MCF 10A (cell line): ENCODE measurements around the gene UBAC1. TPM values are rescaled to one million over a fixed set of nuclear protein-coding genes. Genes with fewer than 3 reads are reported as not detected.

Experiments
- BruUV-seq: library from RNA; stranded (reverse); fragments of 400-500 nt; replicated peaks from 2 replicates; lab custom pipeline; 2021; lab: Mats Ljungman, UMichigan
- CTCF ChIA-PET: fragments of 300-600 bp; sonication (Branson Sonifier 250); formaldehyde crosslinking; extraction: SDS; loops from one replicate; lab custom pipeline; 2021; ENCODE audit warnings: antibody characterized with exemption, inconsistent platforms; lab: Yijun Ruan, JAX
- POLR2A ChIA-PET: fragments of 300-600, 350-650 bp; sonication (Branson Sonifier 250); formaldehyde crosslinking; extraction: SDS; loops from one replicate; lab custom pipeline; 2020; ENCODE audit warnings: antibody characterized with exemption, inconsistent platforms; lab: Yijun Ruan, JAX
- DNase-seq: peaks from one replicate; pipeline ENCODE4 v3.0.0-alpha.2; 2018; ENCODE audit not compliant: unreplicated experiment
- H3K27ac Mint-ChIP-seq: one replicate; pipeline ENCODE4 v1.8.0; 2022; ENCODE audit warnings: mild to moderate bottlenecking, low read depth, mixed read lengths; ENCODE audit not compliant: unreplicated experiment
- H3K27me3 Mint-ChIP-seq: one replicate; pipeline ENCODE4 v1.8.0; 2022; ENCODE audit warnings: mixed read lengths; ENCODE audit not compliant: insufficient read depth, unreplicated experiment
- H3K36me3 Mint-ChIP-seq: one replicate; pipeline ENCODE4 v1.8.0; 2022; ENCODE audit warnings: mild to moderate bottlenecking, moderate library complexity, mixed read lengths; ENCODE audit not compliant: insufficient read depth, unreplicated experiment
- H3K4me1 Mint-ChIP-seq: one replicate; pipeline ENCODE4 v1.8.0; 2022; ENCODE audit warnings: mixed read lengths; ENCODE audit not compliant: insufficient read depth, unreplicated experiment
- H3K4me3 Mint-ChIP-seq: one replicate; pipeline ENCODE4 v1.8.0; 2022; ENCODE audit warnings: mild to moderate bottlenecking, moderate library complexity, mixed read lengths; ENCODE audit not compliant: unreplicated experiment
- H3K9me3 Mint-ChIP-seq: one replicate; pipeline ENCODE4 v1.8.0; 2022; ENCODE audit warnings: mixed read lengths; ENCODE audit not compliant: unreplicated experiment
- intact Hi-C: fragments of 100-400 bp; cut with micrococcal nuclease; formaldehyde crosslinking; loops from 2 replicates; pipeline ENCODE4 v1.14.1; 2022
- total RNA-seq: library from RNA; stranded (reverse); gene quantifications from 2 replicates; pipeline ENCODE4 v1.2.3, GENCODE V29; 2022
- TF ChIP-seq, protein P1 (sequence below): fragments of 200-600 bp; IDR thresholded peaks from one replicate; pipeline ENCODE4 v1.8.0; 2022; ENCODE audit warnings: antibody characterized with exemption, mild to moderate bottlenecking; ENCODE audit not compliant: unreplicated experiment

Gene UBAC1
- total RNA-seq, 1 experiment from 2014 or later = 34.7 TPM

DNA sequence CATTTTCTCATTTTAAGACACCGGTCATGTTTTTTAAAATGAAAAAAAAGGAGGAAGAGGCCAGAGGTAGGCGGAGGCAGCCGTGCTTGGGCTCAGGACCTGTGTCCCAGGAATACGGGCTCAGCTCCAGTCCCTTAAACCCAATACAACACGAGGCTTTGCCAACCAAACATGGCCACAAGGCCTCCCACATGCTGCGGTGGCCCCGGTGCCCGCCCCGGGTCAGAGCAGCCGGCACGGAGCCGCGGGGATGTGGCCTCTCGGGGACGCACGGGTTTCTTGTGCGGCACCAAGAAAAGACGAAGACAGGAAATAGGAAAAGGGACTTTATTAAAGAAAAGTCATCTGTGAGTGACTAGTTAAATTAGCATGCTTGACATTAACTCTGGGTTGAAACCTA, 28.5 kb downstream of the UBAC1 start:
- H3K9me3 Mint-ChIP-seq = no peaks in the 10 kb centered on the region
- no peak overlapping the region for H3K4me3 Mint-ChIP-seq
- ChIA-PET CTCF (no interaction called here), POLR2A (interaction anchor here (0.7 kb wide), 1 partner anchor 180 kb away, joined by 4 read pairs; no protein-coding TSS in a partner anchor)
- intact Hi-C loops = no loop called here
- H3K27ac Mint-ChIP-seq = no peak overlapping the region
- BruUV-seq = no TSS peak
- H3K27me3 Mint-ChIP-seq = no peaks in the 10 kb centered on the region
- peaks cover 59% of the 10 kb centered on the region for H3K36me3 Mint-ChIP-seq
- DNase-seq = no peak
- H3K4me1 Mint-ChIP-seq = peaks cover 9% of the 10 kb centered on the region
- TF ChIP-seq, protein P1, sequence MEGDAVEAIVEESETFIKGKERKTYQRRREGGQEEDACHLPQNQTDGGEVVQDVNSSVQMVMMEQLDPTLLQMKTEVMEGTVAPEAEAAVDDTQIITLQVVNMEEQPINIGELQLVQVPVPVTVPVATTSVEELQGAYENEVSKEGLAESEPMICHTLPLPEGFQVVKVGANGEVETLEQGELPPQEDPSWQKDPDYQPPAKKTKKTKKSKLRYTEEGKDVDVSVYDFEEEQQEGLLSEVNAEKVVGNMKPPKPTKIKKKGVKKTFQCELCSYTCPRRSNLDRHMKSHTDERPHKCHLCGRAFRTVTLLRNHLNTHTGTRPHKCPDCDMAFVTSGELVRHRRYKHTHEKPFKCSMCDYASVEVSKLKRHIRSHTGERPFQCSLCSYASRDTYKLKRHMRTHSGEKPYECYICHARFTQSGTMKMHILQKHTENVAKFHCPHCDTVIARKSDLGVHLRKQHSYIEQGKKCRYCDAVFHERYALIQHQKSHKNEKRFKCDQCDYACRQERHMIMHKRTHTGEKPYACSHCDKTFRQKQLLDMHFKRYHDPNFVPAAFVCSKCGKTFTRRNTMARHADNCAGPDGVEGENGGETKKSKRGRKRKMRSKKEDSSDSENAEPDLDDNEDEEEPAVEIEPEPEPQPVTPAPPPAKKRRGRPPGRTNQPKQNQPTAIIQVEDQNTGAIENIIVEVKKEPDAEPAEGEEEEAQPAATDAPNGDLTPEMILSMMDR = no peak

DNA sequence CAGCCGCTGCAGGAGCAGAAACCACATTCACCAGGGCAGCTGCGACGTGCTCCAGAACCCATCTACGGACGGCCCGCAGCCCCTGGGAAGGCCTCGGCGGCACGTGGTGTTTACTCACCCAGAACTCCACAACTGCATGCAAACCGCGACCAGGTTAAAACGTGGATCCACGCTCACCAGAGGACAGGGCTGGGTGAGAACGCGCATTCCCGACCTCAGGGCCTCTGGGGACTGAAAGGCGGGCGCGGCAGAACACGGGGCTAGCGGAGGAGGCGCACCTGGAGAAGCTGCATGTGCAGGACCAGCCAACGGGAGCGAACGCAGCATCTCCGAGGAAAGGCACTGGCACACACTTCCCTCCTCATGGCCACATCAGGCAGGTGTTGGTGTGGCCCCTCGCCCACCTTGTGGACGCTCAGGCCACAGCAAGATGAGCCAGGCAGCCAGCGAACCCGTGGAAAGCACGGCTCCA, 29.8 kb downstream of the UBAC1 start:
- no peaks in the 10 kb centered on the region for H3K9me3 Mint-ChIP-seq
- ChIA-PET CTCF (interaction anchor here (0.5 kb wide), 1 partner anchor 409 kb away, joined by 3 read pairs; no protein-coding TSS in a partner anchor), POLR2A (no interaction called here)
- peaks cover 11% of the 10 kb centered on the region for H3K4me1 Mint-ChIP-seq
- intact Hi-C loops = no loop called here
- H3K27ac Mint-ChIP-seq = no peak overlapping the region
- BruUV-seq = no TSS peak
- TF ChIP-seq, protein P1 = no peak
- H3K4me3 Mint-ChIP-seq = no peak overlapping the region
- no peaks in the 10 kb centered on the region for H3K27me3 Mint-ChIP-seq
- H3K36me3 Mint-ChIP-seq = peaks cover 47% of the 10 kb centered on the region
- no peak for DNase-seq

DNA sequence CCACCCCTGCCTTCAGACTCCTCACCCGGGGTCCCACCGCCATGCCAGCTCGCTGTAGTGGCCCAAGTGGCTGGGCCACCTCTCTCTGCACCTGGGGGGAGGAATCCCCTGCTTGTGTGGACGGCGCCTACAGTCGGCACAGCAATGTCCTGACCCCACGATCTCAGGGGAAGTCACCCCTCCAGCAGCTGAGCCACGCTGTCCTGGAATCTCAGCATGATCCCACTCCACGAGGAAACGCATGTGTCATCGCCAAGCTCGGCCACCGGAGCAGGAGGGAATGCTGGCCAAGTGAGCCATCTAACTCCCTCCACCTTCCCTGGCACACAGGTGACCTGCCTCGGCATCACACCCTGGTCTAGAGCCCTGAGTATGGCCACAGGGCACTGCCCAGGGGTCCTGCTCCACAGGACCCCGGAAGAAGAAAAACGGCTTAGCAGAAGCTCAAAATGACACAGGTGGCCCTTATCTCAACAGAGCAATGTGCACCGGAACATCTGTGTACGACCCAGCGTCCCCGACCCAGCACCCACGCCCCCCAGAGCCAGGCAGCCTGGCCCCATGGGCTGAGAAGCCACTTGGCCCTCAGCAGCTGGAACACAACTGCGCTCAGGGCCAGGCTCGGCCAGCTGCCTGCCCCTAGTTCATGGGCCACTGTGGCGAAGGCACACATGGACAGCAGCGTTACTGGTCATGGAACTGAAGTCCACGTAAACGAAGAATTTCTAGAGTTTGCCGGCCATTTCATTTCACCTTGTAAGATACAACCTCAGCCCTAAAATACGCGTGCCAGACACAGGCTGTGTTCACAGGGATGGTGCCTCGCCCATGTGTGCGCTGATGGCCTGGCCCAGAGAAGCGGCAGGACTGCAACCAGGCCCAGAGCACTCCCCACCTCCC, 30.5 kb downstream of the UBAC1 start:
- TF ChIP-seq, protein P1 = no peak
- Mint-ChIP-seq H3K4me3 (no peak overlapping the region), H3K27ac (no peak overlapping the region), H3K4me1 (peaks cover 11% of the 10 kb centered on the region), H3K9me3 (no peaks in the 10 kb centered on the region), H3K27me3 (no peaks in the 10 kb centered on the region), H3K36me3 (peaks cover 40% of the 10 kb centered on the region)
- no peak for DNase-seq
- ChIA-PET CTCF (interaction anchor here (0.5 kb wide), 1 partner anchor 409 kb away, joined by 3 read pairs; no protein-coding TSS in a partner anchor), POLR2A (interaction anchor here (0.8 kb wide), 1 partner anchor 10 kb away, joined by 3 read pairs; no protein-coding TSS in a partner anchor)
- intact Hi-C loops = no loop called here
- no TSS peak for BruUV-seq
